Adrenal gland (tissue), 12 donors: ENCODE results near the gene TMEM59. TPM values are rescaled to one million over a fixed set of nuclear protein-coding genes. Genes with fewer than 3 reads are reported as not detected.

ENCODE experiments used
- DNase-seq, 7 donors: peaks; one replicate each; pipeline ENCODE4 v3.0.0-alpha.2; 2019 to 2020
- H3K27ac ChIP-seq, 5 donors: fragments of 200-600 bp; sonication (generic) in 4 of 5; 1 replicate in 3 of 5; 2 replicates in 2 of 5; pipeline versions ENCODE4 v1.5.1 to v1.8.0; 2016 to 2020; ENCODE audit warnings: mild to moderate bottlenecking in 1 of 5
- H3K27me3 ChIP-seq: fragments of 200-600 bp; 2 replicates; pipeline ENCODE4 v1.8.0; 2021
- H3K36me3 ChIP-seq, 2 donors: fragments of 200-600 bp; replicated peaks in 1 of 2; 1 replicate in 1 of 2; 2 replicates in 1 of 2; pipeline versions ENCODE4 v1.5.1 to v1.8.0; 2018 to 2022
- H3K4me1 ChIP-seq, 2 donors: fragments of 200-600 bp; replicated peaks in 1 of 2; 1 replicate in 1 of 2; 2 replicates in 1 of 2; pipeline versions ENCODE4 v1.5.1 to v1.8.0; 2018 to 2021
- H3K4me3 ChIP-seq, 4 donors: fragments of 200-600 bp; sonication (generic) in 3 of 4; one replicate each; pipeline ENCODE4 v1.5.1; 2016 to 2018
- H3K9me3 ChIP-seq, 3 donors: fragments of 200-600 bp; sonication (generic) in 1 of 3; replicated peaks in 1 of 3; 1 replicate in 2 of 3; 2 replicates in 1 of 3; pipeline versions ENCODE4 v1.5.1 to v1.8.0; 2016 to 2021
- CTCF ChIP-seq, 6 experiments: fragments of 450-650 bp in 4 of 6; fragments of 200-600 bp in 2 of 6; sonication (generic) in 1 of 6; IDR thresholded peaks; 1 replicate in 5 of 6; 2 replicates in 1 of 6; pipeline versions ENCODE4 v1.5.1 to v1.8.0; 2016 to 2021; ENCODE audit warnings: antibody characterized with exemption in 6 of 6, mild to moderate bottlenecking in 2 of 6, moderate library complexity in 1 of 6
- POLR2A ChIP-seq, 2 donors: fragments of 450-650 bp; IDR thresholded peaks; one replicate each; pipeline ENCODE4 v1.6.1; 2017; ENCODE audit warnings: antibody characterized with exemption in 2 of 2, mild to moderate bottlenecking in 2 of 2, moderate library complexity in 1 of 2
- WGBS, 4 donors: extraction: QIAGEN DNeasy Blood & Tissue Kit in 2 of 4; methylation state at CpG; one replicate each; pipeline versions ENCODE4 v1.1.5 to v1.1.7; 2013 to 2017; 5-methylcytosine and 5-hydroxymethylcytosine counted together
- intact Hi-C, 2 donors: fragments of 100-400 bp; cut with DNase I; formaldehyde crosslinking; loops; one replicate each; pipeline versions ENCODE4 v1.14.1 to v1.15.0; 2022 to 2023
- polyA plus RNA-seq, 3 donors: library from polyadenylated mRNA; stranded (reverse); fragments of 200-250 nt in 2 of 3; fragments of 350-450 nt in 1 of 3; fragmentation: Illumina TruSeq in 1 of 3; extraction: RNeasy Lipid Tissue Mini Kit (QIAGEN cat#74804) in 1 of 3; gene quantifications; one replicate each; pipeline ENCODE4 v1.2.3, GENCODE V29; 2013 to 2014
- total RNA-seq, 9 donors: library from RNA; depleted of rRNA in 4 of 9; stranded (reverse); fragments of >200 nt in 4 of 9; fragments of 120-200 nt in 1 of 9; fragmentation: NEBNext Ultra II Directional in 1 of 9; extraction: Animal tissue kit (Norgen Biotek cat#: 25700) in 1 of 9; gene quantifications; one replicate each; pipeline versions ENCODE4 v1.1.0 to v1.2.4, GENCODE V29; 2013 to 2023
- donor health status: healthy with polysubstance abuse.
- donor health status: Bipolar disorder and iron deficiency.
- donor health status: DM: yes; HTN: yes; CAD: no.
- donor health status: DM: no; HTN: no; CAD: no.
- donor health status: DM: no; HTN: no; CAD: no.
- donor health status: DM: yes; HTN: yes; CAD: no.

The TMEM59 gene
- total and polyA plus RNA-seq, 12 donors: 96.8 to 736 (median 473) TPM

DNA sequence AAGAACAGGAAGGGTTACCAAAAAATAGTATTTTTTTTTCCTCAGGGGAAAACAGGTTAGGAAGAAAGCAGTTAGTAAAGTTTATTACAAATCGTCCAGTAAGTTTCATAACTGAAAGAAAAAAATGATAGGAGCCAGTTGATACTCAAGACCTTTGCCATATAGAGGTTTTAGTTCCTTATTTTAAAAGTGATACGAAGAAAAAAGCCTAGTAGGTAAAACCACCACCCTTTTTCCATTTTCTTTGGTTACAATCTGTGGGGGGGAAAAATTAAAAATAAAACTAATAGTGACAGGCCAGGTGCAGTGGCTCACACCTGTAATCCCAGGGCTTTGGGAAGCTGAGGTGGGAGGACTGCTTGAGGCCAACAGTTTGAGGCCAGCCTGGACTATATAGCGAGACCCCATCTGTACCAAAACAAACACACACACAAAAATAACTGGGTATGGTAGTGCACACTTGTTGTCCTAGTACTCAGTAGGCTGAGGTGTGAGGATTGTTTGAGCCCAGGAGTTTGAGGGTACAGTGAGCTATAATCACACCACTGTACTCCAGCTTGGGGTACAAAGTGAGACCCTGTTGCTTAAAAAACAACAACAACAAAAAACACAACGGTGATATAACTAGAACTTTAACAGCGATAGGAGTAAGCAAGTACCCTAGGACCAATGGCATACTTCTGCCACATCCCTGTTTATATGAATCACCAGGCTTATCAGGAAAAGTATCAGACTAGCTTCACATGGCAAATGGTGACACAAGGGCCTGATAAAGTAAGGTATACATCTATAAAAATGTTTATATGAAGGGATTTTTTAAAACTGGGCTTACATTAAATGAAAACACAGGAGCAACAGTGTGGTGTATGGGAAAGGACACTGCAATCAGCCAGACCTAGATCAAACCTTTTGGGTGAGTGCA is 5.4 kb downstream of the TMEM59 start:
- DNase-seq: no peak
- Histone ChIP-seq H3K9me3 (no peaks in the 10 kb centered on the region), H3K36me3 (peaks cover 0 to 13% of the 10 kb centered on the region in 2 donors), H3K4me1 (peaks cover 6 to 60% of the 10 kb centered on the region in 2 donors), H3K27me3 (no peaks in the 10 kb centered on the region), H3K4me3 (no peak overlapping the region), H3K27ac (no peak overlapping the region)
- TF ChIP-seq POLR2A (IDR thresholded peaks at IDR 0.05) (no peak), CTCF (IDR thresholded peaks at IDR 0.05) (no peak)
- intact Hi-C loops: no loop called here
- 55 to 64% (median 60%) methylated on average over 5 of the region's 5 CpGs for WGBS, 4 donors

GRCh38 chr1:54046671-54047383 is 6.2 kb downstream of the TMEM59 start:
- Histone ChIP-seq H3K4me1 (peaks cover 6 to 60% of the 10 kb centered on the region in 2 donors), H3K36me3 (peaks cover 0 to 21% of the 10 kb centered on the region in 2 donors), H3K27me3 (no peaks in the 10 kb centered on the region), H3K4me3 (no peak overlapping the region), H3K9me3 (no peaks in the 10 kb centered on the region), H3K27ac (no peak overlapping the region)
- 64 to 80% (median 70%) methylated on average over 7 of the region's 7 CpGs for WGBS, 4 donors
- no peak for DNase-seq
- intact Hi-C loops: no loop called here
- TF ChIP-seq POLR2A (IDR thresholded peaks at IDR 0.05): no peak
- no peak for TF ChIP-seq CTCF (IDR thresholded peaks at IDR 0.05)

- DNase-seq: no peak
- Histone ChIP-seq H3K27ac (no peak overlapping the region), H3K4me1 (peaks cover 0 to 47% of the 10 kb centered on the region in 2 donors), H3K36me3 (peaks cover 0 to 35% of the 10 kb centered on the region in 2 donors), H3K4me3 (no peak overlapping the region), H3K9me3 (no peaks in the 10 kb centered on the region), H3K27me3 (no peaks in the 10 kb centered on the region)
- TF ChIP-seq POLR2A (IDR thresholded peaks at IDR 0.05) (no peak), CTCF (IDR thresholded peaks at IDR 0.05) (no peak)
- intact Hi-C loops: no loop called here
- WGBS, 4 donors: 90 to 97% (median 92%) methylated on average over 2 of the region's 2 CpGs
These were observed 7.5 kb downstream of the TMEM59 start for GRCh38 chr1:54045496-54045895.

GRCh38 chr1:54041806-54042205 is 11.2 kb downstream of the TMEM59 start:
- Histone ChIP-seq H3K36me3 (peaks cover 0 to 71% of the 10 kb centered on the region in 2 donors), H3K4me3 (no peak overlapping the region), H3K27me3 (no peaks in the 10 kb centered on the region), H3K27ac (no peak overlapping the region), H3K9me3 (no peaks in the 10 kb centered on the region), H3K4me1 (peaks cover 0 to 11% of the 10 kb centered on the region in 2 donors)
- WGBS, 4 donors: 3 to 11% (median 5%) methylated on average over 1 of the region's 1 CpG
- intact Hi-C loops: no loop called here
- TF ChIP-seq CTCF (IDR thresholded peaks at IDR 0.05) (no peak), POLR2A (IDR thresholded peaks at IDR 0.05) (no peak)
- DNase-seq: no peak
